HEK293T (cell line): ENCODE results near the gene SYT12.

Experiments used
- FOXA1 ChIP-seq: fragments of 450-650 bp; IDR thresholded peaks from 2 replicates; pipeline ENCODE4 v1.6.1; 2016; ENCODE audit warnings: mild to moderate bottlenecking
- SUZ12 ChIP-seq: fragments of 450-650 bp; IDR thresholded peaks from 2 replicates; pipeline ENCODE4 v1.6.1; 2016; ENCODE audit warnings: mild to moderate bottlenecking

DNA sequence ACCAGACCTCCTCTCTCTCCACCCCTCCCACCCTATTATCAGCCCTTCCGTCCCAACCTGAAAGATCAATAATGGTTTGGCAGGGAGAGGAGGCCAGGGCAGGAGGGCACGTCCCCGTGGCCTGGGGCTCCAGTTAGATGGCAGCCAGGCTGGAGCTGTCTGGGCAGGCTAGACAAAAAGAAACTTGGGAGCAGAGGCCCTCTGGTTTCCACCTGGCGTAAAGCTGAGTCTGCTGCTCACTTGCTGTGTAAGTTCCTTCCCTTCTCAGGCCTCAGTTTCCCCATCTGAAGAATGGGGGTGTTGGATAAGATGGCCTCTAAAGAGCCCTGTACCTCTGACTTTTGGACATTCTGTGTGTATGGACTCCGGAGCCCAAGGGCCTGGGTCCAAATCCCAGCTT lies 30.0 kb downstream of the SYT12 start:
- TF ChIP-seq FOXA1: no peak
- TF ChIP-seq SUZ12: no peak
